Tibial artery (tissue), 4 donors: ENCODE measurements around the gene IL17REL.

Experiments
- DNase-seq, 2 donors: peaks; one replicate each; pipeline ENCODE4 v3.0.0-alpha.2; 2019
- H3K27ac ChIP-seq, 2 donors: fragments of 200-600 bp; sonication (generic) in 1 of 2; 1 replicate in 1 of 2; 2 replicates in 1 of 2; pipeline ENCODE4 v1.5.1; 2018 to 2019; ENCODE audit warnings: mild to moderate bottlenecking in 1 of 2
- H3K27me3 ChIP-seq, 2 donors: fragments of 200-600 bp; sonication (generic) in 1 of 2; one replicate each; pipeline versions ENCODE4 v1.5.1 to v1.6.0; 2016 to 2019
- H3K36me3 ChIP-seq, 3 donors: fragments of 200-600 bp; sonication (generic) in 2 of 3; one replicate each; pipeline ENCODE4 v1.5.1; 2016 to 2019; ENCODE audit warnings: mild to moderate bottlenecking in 2 of 3
- H3K4me1 ChIP-seq, 4 donors: fragments of 200-600 bp; sonication (generic) in 2 of 4; 1 replicate in 3 of 4; 2 replicates in 1 of 4; pipeline ENCODE4 v1.5.1; 2016 to 2019
- H3K4me3 ChIP-seq, 2 donors: fragments of 200-600 bp; sonication (generic) in 1 of 2; 1 replicate in 1 of 2; 2 replicates in 1 of 2; pipeline ENCODE4 v1.5.1; 2018 to 2019; ENCODE audit warnings: mild to moderate bottlenecking in 2 of 2
- H3K9me3 ChIP-seq, 3 donors: fragments of 200-600 bp; sonication (generic) in 1 of 3; one replicate each; pipeline ENCODE4 v1.5.1; 2016 to 2019
- CTCF ChIP-seq, 2 experiments: fragments of 200-600 bp in 1 of 2; fragments of 450-650 bp in 1 of 2; IDR thresholded peaks; one replicate each; pipeline ENCODE4 v1.5.1; 2017 to 2019; ENCODE audit warnings: antibody characterized with exemption in 2 of 2, mild to moderate bottlenecking in 1 of 2, moderate library complexity in 1 of 2
- intact Hi-C: fragments of 100-400 bp; cut with DNase I; formaldehyde crosslinking; loops from one replicate; pipeline ENCODE4 v1.15.0; 2023; ENCODE audit warnings: low total_unique reads

Gene IL17REL

DNA sequence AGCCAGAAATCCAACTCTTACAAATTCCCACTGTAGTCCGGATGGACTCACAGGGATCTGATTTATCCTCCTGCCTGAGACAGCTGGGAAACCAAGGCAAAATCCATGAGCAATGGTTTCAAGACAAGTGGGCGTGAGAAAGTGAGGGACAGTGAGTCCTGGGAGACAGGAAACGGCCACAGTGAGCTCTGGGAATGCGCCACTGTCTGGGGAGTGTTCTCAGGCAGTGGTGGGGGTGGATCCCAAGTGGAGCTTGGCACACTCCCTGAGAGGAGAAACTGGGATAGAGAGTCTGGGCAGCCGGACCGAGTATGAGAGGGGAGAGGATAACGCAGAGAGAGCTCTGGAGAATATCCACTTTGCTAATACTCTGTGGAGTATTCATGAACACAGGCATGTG lies 9.8 kb downstream of the IL17REL start:
- no peak for TF ChIP-seq CTCF (IDR thresholded peaks at IDR 0.05)
- intact Hi-C loops, result no loop called here
- peak in 1 of 2 donors; percentile 51 for DNase-seq

DNA sequence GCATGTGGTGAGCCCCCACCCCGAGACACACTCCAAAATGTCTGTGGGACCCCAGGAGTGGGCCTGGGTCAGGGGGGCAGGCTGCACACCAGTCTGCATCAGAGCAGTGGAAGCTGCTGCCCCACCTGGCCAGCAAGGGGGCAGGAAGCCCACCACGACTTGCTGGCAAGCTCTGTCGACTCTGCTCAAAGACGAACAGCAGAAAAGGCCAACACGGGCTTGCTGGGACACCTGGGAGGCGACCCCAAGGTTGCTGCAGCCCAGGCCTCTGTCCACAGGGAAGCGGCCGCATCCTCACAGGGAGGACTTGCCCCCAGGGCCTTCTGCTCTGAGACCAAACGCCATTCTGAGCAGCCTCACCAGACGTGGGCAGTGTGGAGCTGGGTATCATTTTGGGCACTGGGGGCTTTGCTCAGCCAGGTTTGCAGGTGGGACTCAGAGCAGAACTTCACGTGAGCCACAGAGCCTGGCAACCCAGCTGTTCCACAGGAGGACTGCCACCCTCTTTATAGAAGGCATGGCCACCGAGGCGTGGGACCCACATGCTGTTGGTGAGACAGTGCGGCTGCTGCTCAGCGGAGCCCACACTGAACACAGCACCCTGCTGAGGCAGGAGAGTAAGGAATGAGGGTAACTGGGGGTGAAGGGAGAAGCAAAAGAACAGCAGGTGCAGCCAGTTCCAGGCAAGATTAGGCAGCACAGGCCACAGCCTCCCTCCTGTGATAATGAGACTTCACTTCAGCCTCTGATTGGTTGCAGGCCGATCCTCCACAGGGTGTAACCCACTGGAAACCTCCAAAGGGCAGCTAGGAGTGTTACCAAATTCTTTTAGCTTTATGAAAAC lies 11.0 kb downstream of the IL17REL start:
- Histone ChIP-seq H3K9me3 (no peaks in the 10 kb centered on the region), H3K27ac (no peak overlapping the region), H3K27me3 (peaks cover 0 to 69% of the 10 kb centered on the region in 2 donors), H3K4me1 (peaks cover 0 to 8% (median 0%) of the 10 kb centered on the region in 4 donors), H3K36me3 (no peaks in the 10 kb centered on the region), H3K4me3 (no peak overlapping the region)
- DNase-seq, result peak in 1 of 2 donors; percentile 60
- TF ChIP-seq CTCF (IDR thresholded peaks at IDR 0.05), result no peak
- intact Hi-C loops, result no loop called here

More for the DNA sequence above, 9.8 kb downstream of the IL17REL start:
- no peak overlapping the region for H3K4me3 ChIP-seq
- H3K27ac ChIP-seq, result no peak overlapping the region
- no peaks in the 10 kb centered on the region for H3K36me3 ChIP-seq
- H3K9me3 ChIP-seq, result no peaks in the 10 kb centered on the region
- H3K4me1 ChIP-seq, result peaks cover 0 to 8% (median 0%) of the 10 kb centered on the region in 4 donors
- peaks cover 0 to 57% of the 10 kb centered on the region in 2 donors for H3K27me3 ChIP-seq

- TF ChIP-seq CTCF (IDR thresholded peaks at IDR 0.05), result no peak
- Histone ChIP-seq H3K36me3 (no peaks in the 10 kb centered on the region), H3K4me1 (peaks cover 0 to 8% (median 0%) of the 10 kb centered on the region in 4 donors), H3K4me3 (no peak overlapping the region), H3K27me3 (peaks cover 0 to 70% of the 10 kb centered on the region in 2 donors), H3K27ac (no peak overlapping the region), H3K9me3 (no peaks in the 10 kb centered on the region)
- peak in 1 of 2 donors; percentile 52 for DNase-seq
- intact Hi-C loops, result no loop called here
Measured at GRCh38 chr22:50000587-50001387, 11.8 kb downstream of the IL17REL start.

DNA sequence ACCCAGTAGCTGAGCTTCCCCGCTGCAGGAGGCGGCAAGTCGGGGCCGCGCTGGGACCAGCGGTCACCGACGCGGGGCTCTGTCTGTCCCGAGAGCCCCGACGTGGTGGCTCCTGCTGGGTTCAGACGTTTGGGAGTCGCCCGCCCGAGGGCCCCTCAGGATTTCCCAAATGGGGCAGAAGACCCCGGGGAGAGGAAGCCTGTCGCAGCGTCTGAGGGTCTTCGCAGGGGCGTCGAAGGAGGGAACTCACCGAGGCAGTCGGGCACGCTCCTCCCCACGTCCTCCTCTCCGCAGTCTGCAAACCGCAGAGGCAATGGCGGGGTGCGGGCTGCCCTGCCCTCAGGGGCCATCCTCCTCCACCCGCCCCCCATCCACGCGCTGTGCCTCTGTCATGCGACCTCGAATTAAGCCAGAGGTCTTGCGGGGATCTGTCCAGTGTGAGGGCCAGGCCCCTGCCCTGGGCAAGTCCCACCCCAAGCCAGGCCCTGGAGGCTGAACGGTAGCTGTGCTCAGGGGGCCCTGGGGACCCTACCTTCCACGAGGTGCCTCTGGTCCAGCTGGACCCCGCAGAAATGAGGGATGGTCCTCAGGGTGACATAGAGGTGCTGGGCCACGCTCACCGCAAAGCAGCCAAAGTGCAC lies 12.5 kb downstream of the IL17REL start:
- no peak overlapping the region for H3K27ac ChIP-seq
- peaks cover 0 to 8% (median 0%) of the 10 kb centered on the region in 4 donors for H3K4me1 ChIP-seq
- no peaks in the 10 kb centered on the region for H3K9me3 ChIP-seq
- peaks cover 0 to 71% of the 10 kb centered on the region in 2 donors for H3K27me3 ChIP-seq
- intact Hi-C loops, result no loop called here
- H3K4me3 ChIP-seq, result no peak overlapping the region
- DNase-seq, result peak in 1 of 2 donors; percentile 63
- no peaks in the 10 kb centered on the region for H3K36me3 ChIP-seq
- no peak for TF ChIP-seq CTCF (IDR thresholded peaks at IDR 0.05)
